ENCODE results near the gene RBL1. TPM values are rescaled to one million over a fixed set of nuclear protein-coding genes. Genes with fewer than 3 reads are reported as not detected.
A peak's percentile ranks its signal among the peaks of the same experiment; 100 is the strongest.
"Not testable (repeated sequence)": the region's sequence is repeated elsewhere in the genome, so short reads cannot be mapped to it uniquely, and the experiment has no call there.

Gene RBL1
- total RNA-seq, 2 donors from 2014 or later = 35.6 to 58.3 TPM

GRCh38 chr20:37111926-37112455 is 16.2 kb upstream of the RBL1 start:
- H3K36me3 Mint-ChIP-seq = no peaks in the 10 kb centered on the region
- no peak overlapping the region for H3K4me3 Mint-ChIP-seq
- no peak for DNase-seq (ENCODE audit: low spot score)
- H3K27ac Mint-ChIP-seq = no peak overlapping the region
- no peaks in the 10 kb centered on the region for H3K9me3 Mint-ChIP-seq
- no peaks in the 10 kb centered on the region for H3K27me3 Mint-ChIP-seq
- H3K4me1 Mint-ChIP-seq (ENCODE audit: low read depth in 2 of 2) = no peaks in the 10 kb centered on the region
- no peak for ATAC-seq

GRCh38 chr20:37108676-37109075 is 12.9 kb upstream of the RBL1 start:
- Mint-ChIP-seq H3K27ac (no peak overlapping the region), H3K9me3 (no peaks in the 10 kb centered on the region), H3K36me3 (no peaks in the 10 kb centered on the region), H3K27me3 (no peaks in the 10 kb centered on the region), H3K4me3 (no peak overlapping the region), H3K4me1 (ENCODE audit: low read depth in 2 of 2) (no peaks in the 10 kb centered on the region)
- no peak for ATAC-seq
- no peak for DNase-seq (ENCODE audit: low spot score)

GRCh38 chr20:37102571-37102970 is 6.8 kb upstream of the RBL1 start:
- DNase-seq (ENCODE audit: low spot score) = no peak
- H3K27ac Mint-ChIP-seq = no peak overlapping the region

GRCh38 chr20:37096415-37097041 is 731 bp upstream of the RBL1 start:
- ATAC-seq (no peak), DNase-seq (ENCODE audit: low spot score) (no peak)
- Mint-ChIP-seq H3K4me3 (peak overlapping the region; percentile 100), H3K4me1 (ENCODE audit: low read depth in 2 of 2) (peaks cover 22 to 35% of the 10 kb centered on the region in 2 donors), H3K27me3 (no peaks in the 10 kb centered on the region), H3K36me3 (peaks cover 12% of the 10 kb centered on the region), H3K9me3 (no peaks in the 10 kb centered on the region), H3K27ac (peak overlapping the region; percentile 99 to 100)

More at GRCh38 chr20:37102571-37102970, 6.8 kb upstream of the RBL1 start:
- no peaks in the 10 kb centered on the region for H3K27me3 Mint-ChIP-seq
- no peak for ATAC-seq
- no peaks in the 10 kb centered on the region for H3K36me3 Mint-ChIP-seq
- H3K4me3 Mint-ChIP-seq = no peak overlapping the region
- H3K9me3 Mint-ChIP-seq = no peaks in the 10 kb centered on the region
- no peaks in the 10 kb centered on the region for H3K4me1 Mint-ChIP-seq (ENCODE audit: low read depth in 2 of 2)

- H3K9me3 Mint-ChIP-seq = no peaks in the 10 kb centered on the region
- peaks cover 24 to 35% of the 10 kb centered on the region in 2 donors for H3K4me1 Mint-ChIP-seq (ENCODE audit: low read depth in 2 of 2)
- no peak for DNase-seq (ENCODE audit: low spot score)
- no peaks in the 10 kb centered on the region for H3K27me3 Mint-ChIP-seq
- peak overlapping the region; percentile 100 for H3K4me3 Mint-ChIP-seq
- peaks cover 12% of the 10 kb centered on the region for H3K36me3 Mint-ChIP-seq
- H3K27ac Mint-ChIP-seq = peak overlapping the region; percentile 99 to 100
- peak in 1 of 2 donors; percentile 58 for ATAC-seq
Observed at GRCh38 chr20:37095108-37095598, 644 bp downstream of the RBL1 start.

GRCh38 chr20:37090407-37090806 is 5.4 kb downstream of the RBL1 start:
- Mint-ChIP-seq H3K27ac (peak overlapping the region in 1 of 2 donors; percentile 43), H3K27me3 (no peaks in the 10 kb centered on the region), H3K9me3 (no peaks in the 10 kb centered on the region), H3K4me3 (no peak overlapping the region), H3K36me3 (peaks cover 27% of the 10 kb centered on the region), H3K4me1 (ENCODE audit: low read depth in 2 of 2) (peaks cover 23% of the 10 kb centered on the region in 2 donors)
- DNase-seq (ENCODE audit: low spot score) = no peak
- ATAC-seq = peak in 1 of 2 donors; percentile 71

- Mint-ChIP-seq H3K9me3 (no peaks in the 10 kb centered on the region), H3K4me1 (ENCODE audit: low read depth in 2 of 2) (peaks cover 10 to 16% of the 10 kb centered on the region in 2 donors), H3K36me3 (peaks cover 10% of the 10 kb centered on the region), H3K27ac (no peak overlapping the region), H3K4me3 (no peak overlapping the region), H3K27me3 (no peaks in the 10 kb centered on the region)
- ATAC-seq = no peak
- no peak for DNase-seq (ENCODE audit: low spot score)
Observed at GRCh38 chr20:37081717-37082289, 14.0 kb downstream of the RBL1 start.

GRCh38 chr20:37077009-37077408 is 18.8 kb downstream of the RBL1 start:
- H3K4me3 Mint-ChIP-seq = no peak overlapping the region
- no peak overlapping the region for H3K27ac Mint-ChIP-seq
- H3K27me3 Mint-ChIP-seq = no peaks in the 10 kb centered on the region
- peaks cover 6% of the 10 kb centered on the region for H3K36me3 Mint-ChIP-seq
- peaks cover 11 to 17% of the 10 kb centered on the region in 2 donors for H3K4me1 Mint-ChIP-seq (ENCODE audit: low read depth in 2 of 2)
- ATAC-seq (no peak), DNase-seq (ENCODE audit: low spot score) (no peak)
- H3K9me3 Mint-ChIP-seq = no peaks in the 10 kb centered on the region

GRCh38 chr20:37075932-37076685 is 19.7 kb downstream of the RBL1 start:
- no peak overlapping the region for H3K27ac Mint-ChIP-seq
- H3K9me3 Mint-ChIP-seq = no peaks in the 10 kb centered on the region
- no peaks in the 10 kb centered on the region for H3K27me3 Mint-ChIP-seq
- H3K4me3 Mint-ChIP-seq = no peak overlapping the region
- ATAC-seq (no peak), DNase-seq (ENCODE audit: low spot score) (no peak)
- peaks cover 6% of the 10 kb centered on the region for H3K36me3 Mint-ChIP-seq
- H3K4me1 Mint-ChIP-seq (ENCODE audit: low read depth in 2 of 2) = peaks cover 15 to 21% of the 10 kb centered on the region in 2 donors

GRCh38 chr20:37072293-37073196 is 23.3 kb downstream of the RBL1 start:
- H3K4me1 Mint-ChIP-seq (ENCODE audit: low read depth in 2 of 2) = peaks cover 10 to 12% of the 10 kb centered on the region in 2 donors
- ATAC-seq (no peak), DNase-seq (ENCODE audit: low spot score) (no peak)
- no peaks in the 10 kb centered on the region for H3K36me3 Mint-ChIP-seq
- peak overlapping the region; percentile 60 to 77 for H3K27ac Mint-ChIP-seq
- H3K4me3 Mint-ChIP-seq = no peak overlapping the region
- H3K9me3 Mint-ChIP-seq = no peaks in the 10 kb centered on the region
- H3K27me3 Mint-ChIP-seq = no peaks in the 10 kb centered on the region

GRCh38 chr20:37071481-37071911 is 24.3 kb downstream of the RBL1 start:
- peak overlapping the region; percentile 60 to 77 for H3K27ac Mint-ChIP-seq
- H3K27me3 Mint-ChIP-seq = no peaks in the 10 kb centered on the region
- H3K36me3 Mint-ChIP-seq = peaks cover 2% of the 10 kb centered on the region
- DNase-seq (ENCODE audit: low spot score) (no peak), ATAC-seq (peak in 1 of 2 donors; percentile 65)
- no peaks in the 10 kb centered on the region for H3K9me3 Mint-ChIP-seq
- no peak overlapping the region for H3K4me3 Mint-ChIP-seq
- H3K4me1 Mint-ChIP-seq (ENCODE audit: low read depth in 2 of 2) = peaks cover 10 to 12% of the 10 kb centered on the region in 2 donors

- ATAC-seq; DNase-seq (ENCODE audit: low spot score); H3K27ac Mint-ChIP-seq; H3K27me3 Mint-ChIP-seq; H3K4me3 Mint-ChIP-seq; H3K9me3 Mint-ChIP-seq: not testable (repeated sequence)
- H3K36me3 Mint-ChIP-seq = peaks cover 11% of the 10 kb centered on the region
- peaks cover 10 to 12% of the 10 kb centered on the region in 2 donors for H3K4me1 Mint-ChIP-seq (ENCODE audit: low read depth in 2 of 2)
Observed at GRCh38 chr20:37069563-37069962, 26.2 kb downstream of the RBL1 start.

GRCh38 chr20:37066168-37066567 is 29.6 kb downstream of the RBL1 start:
- peaks cover 2 to 4% of the 10 kb centered on the region in 2 donors for H3K4me1 Mint-ChIP-seq (ENCODE audit: low read depth in 2 of 2)
- no peak for ATAC-seq
- no peak for DNase-seq (ENCODE audit: low spot score)
- no peak overlapping the region for H3K4me3 Mint-ChIP-seq
- H3K36me3 Mint-ChIP-seq = peaks cover 20% of the 10 kb centered on the region
- no peaks in the 10 kb centered on the region for H3K27me3 Mint-ChIP-seq
- H3K9me3 Mint-ChIP-seq = no peaks in the 10 kb centered on the region
- H3K27ac Mint-ChIP-seq = no peak overlapping the region
